HG03196 (cell line): ENCODE results near the gene HEPACAM.
A peak's percentile ranks its signal among the peaks of the same experiment; 100 is the strongest.

Source experiments
- ATAC-seq: cut with Tn5 transposase; IDR thresholded peaks from one replicate; pipeline ENCODE4 v1.9.1; 2021; ENCODE audit not compliant: unreplicated experiment

The HEPACAM gene

GRCh38 chr11:124886978-124887666 is 48.7 kb downstream of the HEPACAM start:
- no peak for ATAC-seq

- no peak for ATAC-seq
Observed at GRCh38 chr11:124886476-124886875, 49.4 kb downstream of the HEPACAM start.

- ATAC-seq = no peak
Observed at GRCh38 chr11:124884869-124885479, 50.9 kb downstream of the HEPACAM start.

GRCh38 chr11:124884340-124884739 is 51.5 kb downstream of the HEPACAM start:
- no peak for ATAC-seq

GRCh38 chr11:124882339-124883071 is 53.3 kb downstream of the HEPACAM start:
- ATAC-seq = no peak

- no peak for ATAC-seq
Observed at GRCh38 chr11:124880958-124881357, 54.9 kb downstream of the HEPACAM start.

- no peak for ATAC-seq
Observed at GRCh38 chr11:124880290-124880611, 55.6 kb downstream of the HEPACAM start.

GRCh38 chr11:124879493-124880289 is 56.2 kb downstream of the HEPACAM start:
- ATAC-seq = no peak

GRCh38 chr11:124878759-124879492 is 56.9 kb downstream of the HEPACAM start:
- ATAC-seq = no peak

GRCh38 chr11:124877910-124878758 is 57.7 kb downstream of the HEPACAM start:
- ATAC-seq = no peak

GRCh38 chr11:124877631-124877909 is 58.3 kb downstream of the HEPACAM start:
- no peak for ATAC-seq

GRCh38 chr11:124876818-124877630 is 58.8 kb downstream of the HEPACAM start:
- ATAC-seq = no peak

- peak; percentile 90 for ATAC-seq
Observed at GRCh38 chr11:124875943-124876817, 59.7 kb downstream of the HEPACAM start.

- ATAC-seq = no peak
Observed at GRCh38 chr11:124875401-124875800, 60.4 kb downstream of the HEPACAM start.

- no peak for ATAC-seq
Observed at GRCh38 chr11:124874571-124875255, 61.1 kb downstream of the HEPACAM start.

- ATAC-seq = no peak
Observed at GRCh38 chr11:124873951-124874350, 61.9 kb downstream of the HEPACAM start.

- no peak for ATAC-seq
Observed at GRCh38 chr11:124872741-124873140, 63.1 kb downstream of the HEPACAM start.

GRCh38 chr11:124872280-124872679 is 63.6 kb downstream of the HEPACAM start:
- no peak for ATAC-seq
